ENCODE data around the gene ASPHD2. TPM values are rescaled to one million over a fixed set of nuclear protein-coding genes. Genes with fewer than 3 reads are reported as not detected.

Gene ASPHD2
- total RNA-seq, 1 donor from 2014 or later: 0.13 TPM

DNA sequence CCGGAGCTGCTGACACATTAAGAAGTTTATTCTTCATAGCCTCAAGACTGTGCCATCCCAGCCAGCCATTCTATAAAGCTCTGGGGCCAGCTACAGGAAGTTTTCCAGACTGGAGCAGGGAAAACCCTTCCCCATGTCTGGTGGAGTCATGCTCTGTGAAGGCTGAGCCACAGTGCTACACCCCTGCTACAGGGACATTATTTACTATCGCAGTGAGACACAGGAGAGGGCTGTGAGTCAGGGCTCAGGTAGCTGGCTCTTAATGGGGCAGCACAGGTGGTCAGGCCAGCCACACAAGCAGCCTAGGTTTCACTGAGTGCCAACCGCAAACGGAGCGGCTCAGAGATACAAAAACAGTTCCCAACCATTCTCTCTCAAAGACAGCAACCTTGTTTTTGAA, 42.5 kb downstream of the ASPHD2 start:
- ATAC-seq (no peak), DNase-seq (ENCODE audit: low spot score) (no peak)

DNA sequence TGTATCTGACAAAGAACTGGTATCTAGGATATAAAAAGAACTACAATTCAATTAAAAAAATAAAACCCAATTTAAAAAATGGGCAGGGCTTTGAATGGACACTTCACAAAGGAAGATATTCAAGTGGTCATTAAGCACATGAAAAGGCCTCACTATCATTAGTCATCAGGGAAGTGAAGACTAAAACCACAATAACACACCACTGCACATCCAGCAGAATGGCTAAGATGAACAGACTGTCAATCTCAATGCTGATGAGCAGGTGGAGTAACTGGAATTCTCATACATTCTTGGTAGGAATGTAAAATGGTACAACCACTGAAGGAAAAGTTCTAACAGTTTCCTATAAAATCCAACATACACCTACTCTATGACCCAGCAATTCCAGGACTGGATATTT, 45.6 kb downstream of the ASPHD2 start:
- ATAC-seq (no peak), DNase-seq (ENCODE audit: low spot score) (no peak)

DNA sequence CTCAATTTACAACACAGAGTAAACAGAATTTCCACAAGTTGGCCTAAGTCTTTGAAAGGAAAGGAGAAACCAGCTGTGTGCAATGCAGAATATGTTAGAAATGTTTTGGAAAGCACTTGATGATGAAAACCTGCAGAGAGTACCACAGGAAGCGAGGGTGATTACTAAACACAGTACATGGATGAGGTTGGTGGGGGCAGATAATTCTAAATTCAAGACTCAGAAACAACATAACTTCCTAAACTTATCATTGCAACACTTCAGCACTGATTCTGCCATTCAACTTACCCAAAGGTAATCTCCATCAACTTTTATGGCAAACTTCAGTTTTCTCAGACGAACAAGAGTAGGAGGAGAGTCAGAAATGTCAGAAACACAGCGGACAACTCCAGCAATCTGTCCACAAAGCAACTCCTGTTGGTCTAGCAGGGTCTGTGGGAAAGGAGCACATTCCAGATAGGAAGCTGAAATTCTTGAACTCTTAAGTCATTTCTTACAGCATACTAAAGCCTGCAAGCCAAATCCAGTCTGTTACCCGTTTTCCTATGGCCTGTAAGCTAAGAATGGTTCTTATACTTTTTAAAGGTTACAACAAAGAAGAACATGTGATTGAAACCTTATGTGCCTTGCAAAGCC, 47.8 kb downstream of the ASPHD2 start:
- DNase-seq (ENCODE audit: low spot score): no peak
- no peak for ATAC-seq

DNA sequence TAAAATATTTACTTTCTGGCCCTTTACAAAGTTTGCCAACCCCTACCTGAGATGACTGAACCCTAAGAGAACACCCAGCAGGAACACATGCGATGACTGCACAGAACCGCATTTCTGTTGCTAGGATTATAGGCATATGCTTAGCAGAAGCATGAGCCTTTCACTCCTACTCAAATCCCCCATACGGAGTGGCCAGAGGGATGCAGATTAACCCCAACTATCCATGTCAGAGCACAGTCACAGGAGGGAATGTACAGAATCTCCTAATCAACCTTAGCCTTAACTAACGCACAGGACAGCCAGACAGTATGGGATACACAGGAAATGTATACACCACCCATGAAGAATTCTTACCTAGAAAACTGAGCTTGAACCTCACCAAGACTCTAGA, 48.3 kb downstream of the ASPHD2 start:
- ATAC-seq (no peak), DNase-seq (ENCODE audit: low spot score) (no peak)

DNA sequence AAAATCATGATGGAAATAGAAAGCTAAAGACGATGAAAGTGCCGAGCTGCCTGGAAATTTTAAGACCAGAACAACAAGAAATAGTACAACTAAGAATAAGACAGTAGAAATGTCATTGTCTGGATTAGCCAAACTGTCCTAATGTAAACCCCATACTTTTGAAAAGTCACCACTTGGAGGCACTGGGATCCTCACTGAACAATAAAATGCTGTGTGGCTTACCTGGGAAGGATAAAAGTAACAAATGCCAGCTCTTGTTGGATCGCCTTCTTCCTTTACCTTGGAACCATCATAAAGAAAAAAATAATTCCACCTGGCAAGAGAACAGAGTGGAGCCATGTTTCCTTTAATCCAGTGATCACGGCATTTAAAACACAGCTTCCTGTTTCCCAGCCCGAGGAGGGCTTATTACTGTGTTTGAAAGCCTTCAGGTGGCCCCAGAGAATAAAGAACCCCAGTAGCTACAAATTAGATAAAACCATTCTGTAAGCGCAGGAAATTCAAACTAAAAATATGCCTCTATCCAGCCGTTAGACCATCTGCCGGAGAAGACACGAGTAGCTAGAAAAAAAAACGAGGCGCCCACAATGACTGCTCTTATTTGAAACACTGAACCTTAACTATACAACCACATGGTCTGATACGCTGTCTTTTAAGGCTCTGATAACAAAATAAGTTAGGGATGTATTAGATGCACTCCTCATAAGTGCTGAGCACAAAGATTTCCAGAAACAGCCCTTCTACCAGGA, 50.2 kb downstream of the ASPHD2 start:
- no peak for ATAC-seq
- no peak for DNase-seq (ENCODE audit: low spot score)

DNA sequence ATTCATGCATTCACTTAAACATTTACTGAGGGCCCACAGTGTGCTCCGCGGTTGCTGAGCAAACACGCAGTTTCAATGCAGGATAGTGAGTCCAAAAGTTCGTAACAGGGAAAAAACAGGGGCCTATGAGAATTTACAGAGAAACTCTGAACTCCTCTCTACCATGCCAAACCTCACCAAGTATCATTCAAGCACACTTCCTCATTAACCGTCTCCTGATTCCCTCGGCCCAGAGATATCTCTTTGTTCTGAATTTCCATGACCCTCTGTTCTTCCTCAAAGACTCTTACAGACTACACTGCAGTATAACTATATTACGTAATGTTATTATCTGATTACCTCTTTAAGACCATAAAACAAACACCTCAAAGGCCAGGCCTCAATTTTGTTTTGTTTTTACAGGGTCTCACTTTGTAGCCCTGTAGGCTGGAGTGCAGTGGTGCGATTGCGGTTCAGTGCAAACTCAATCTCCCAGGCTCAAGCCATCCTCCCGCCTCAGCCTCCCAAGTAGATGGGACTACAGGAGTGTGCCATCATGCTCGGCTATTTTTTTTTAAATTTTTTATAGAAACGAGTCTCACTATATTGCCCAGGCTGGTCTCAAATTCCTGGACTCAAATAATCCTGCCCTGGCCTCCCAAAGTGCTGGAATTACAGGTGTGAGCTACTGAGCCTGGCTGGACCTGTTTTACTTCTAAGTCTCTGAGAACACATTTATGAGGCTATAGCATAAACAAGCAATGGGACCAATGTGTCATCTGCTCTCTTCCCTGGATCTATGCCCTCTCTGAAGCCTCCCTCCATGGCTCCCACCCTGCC, 50.9 kb downstream of the ASPHD2 start:
- no peak for DNase-seq (ENCODE audit: low spot score)
- ATAC-seq: peak; percentile 41

DNA sequence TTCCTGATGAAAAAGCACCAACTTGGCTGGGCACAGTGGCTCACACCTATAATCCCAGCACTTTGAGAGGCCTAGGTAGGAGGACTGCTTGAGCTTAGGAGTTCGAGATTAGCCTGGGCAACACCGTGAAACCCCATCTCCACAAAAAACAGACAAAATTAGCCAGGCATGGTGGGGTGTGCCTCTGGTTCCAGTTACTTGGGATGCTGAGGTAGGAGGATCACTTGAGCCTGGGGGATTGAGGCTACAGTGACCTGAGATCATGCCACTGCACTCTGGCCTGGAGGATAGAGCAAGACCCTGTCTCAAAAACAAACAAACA, 51.5 kb downstream of the ASPHD2 start:
- ATAC-seq (no peak), DNase-seq (ENCODE audit: low spot score) (no peak)

DNA sequence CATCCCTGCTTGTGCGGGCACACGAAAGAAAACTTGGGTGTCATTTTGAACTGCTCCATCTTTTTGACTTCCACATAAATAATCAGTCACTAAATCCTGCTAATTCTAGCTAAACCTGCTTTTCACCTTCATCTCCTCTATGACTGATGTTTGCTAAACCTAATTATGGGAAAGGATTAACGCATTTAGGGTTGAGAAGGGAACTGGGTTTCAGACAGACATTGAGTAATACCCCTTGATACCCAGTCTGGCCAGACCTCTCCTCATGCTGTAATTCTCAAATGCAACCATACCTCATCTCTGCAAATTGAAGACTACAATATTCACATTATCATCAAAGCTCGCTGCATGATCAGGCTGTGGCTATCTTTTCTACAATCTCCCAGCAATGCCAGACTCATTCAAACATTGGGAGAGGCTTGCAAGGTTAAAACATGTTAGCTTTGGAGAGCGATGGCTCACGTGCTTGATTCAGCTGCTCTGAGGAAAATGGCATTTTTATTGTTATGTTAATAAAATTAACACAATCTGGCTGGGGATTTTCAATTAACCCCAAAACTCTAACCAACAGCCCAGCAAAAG, 52.1 kb downstream of the ASPHD2 start:
- DNase-seq (ENCODE audit: low spot score) (no peak), ATAC-seq (no peak)

DNA sequence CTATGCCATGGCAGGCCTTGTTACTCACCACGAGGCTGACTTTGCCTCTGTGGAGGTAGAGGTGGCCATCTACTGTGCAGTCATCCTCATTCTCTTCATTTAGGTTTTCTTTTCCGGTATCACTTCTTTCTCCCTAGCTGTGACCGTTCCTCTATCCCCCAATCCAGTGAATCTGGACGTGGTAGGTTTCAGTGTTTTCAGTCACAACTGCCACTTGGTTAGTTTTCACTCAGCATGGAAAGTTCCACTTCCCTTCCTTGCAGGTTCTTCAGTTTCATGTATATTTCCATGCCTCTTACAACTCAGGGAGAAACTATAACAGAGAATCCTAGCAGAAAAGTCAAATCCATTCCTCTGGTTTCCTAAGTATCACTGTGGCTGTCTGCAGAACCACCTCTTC, 52.6 kb downstream of the ASPHD2 start:
- ATAC-seq (no peak), DNase-seq (ENCODE audit: low spot score) (no peak)

DNA sequence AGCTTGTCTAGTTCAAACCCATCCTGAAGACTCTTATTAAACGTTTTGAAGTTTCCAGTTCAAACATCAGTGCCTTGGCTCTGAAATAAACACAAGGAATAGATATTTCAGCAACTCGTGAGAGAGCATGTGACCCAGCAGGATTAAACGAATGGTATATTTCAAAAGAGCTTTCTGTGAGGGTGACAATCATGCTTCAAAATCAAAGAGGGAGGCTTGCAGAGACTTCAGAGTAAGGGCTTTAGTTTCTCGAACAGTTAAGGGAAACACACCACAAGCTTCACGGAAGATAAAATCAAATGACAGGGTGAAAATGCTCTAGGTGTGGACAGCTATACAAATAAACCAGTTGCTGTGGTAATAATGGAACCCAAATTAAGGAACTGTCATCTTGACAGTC, 53.1 kb downstream of the ASPHD2 start:
- ATAC-seq (no peak), DNase-seq (ENCODE audit: low spot score) (no peak)

DNA sequence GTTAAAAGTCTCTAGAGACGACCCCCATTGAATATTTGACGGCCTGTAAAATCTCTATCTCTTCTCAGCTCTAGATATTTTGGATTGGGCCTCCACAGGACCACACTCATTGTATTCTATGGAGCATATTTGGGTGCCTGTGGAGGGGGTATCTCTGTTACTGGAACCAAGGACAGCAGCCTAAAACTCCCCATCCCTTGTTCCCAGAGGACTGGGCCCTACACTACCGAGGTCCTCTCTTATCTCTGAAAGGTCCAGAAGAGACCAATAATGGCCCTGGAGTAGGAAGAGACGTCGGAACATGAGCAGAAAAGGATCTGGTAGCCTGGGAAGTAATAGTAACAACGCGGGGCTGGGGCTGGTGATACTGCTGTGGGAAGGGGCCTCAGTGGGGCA, 54.0 kb downstream of the ASPHD2 start:
- DNase-seq (ENCODE audit: low spot score) (no peak), ATAC-seq (no peak)

DNA sequence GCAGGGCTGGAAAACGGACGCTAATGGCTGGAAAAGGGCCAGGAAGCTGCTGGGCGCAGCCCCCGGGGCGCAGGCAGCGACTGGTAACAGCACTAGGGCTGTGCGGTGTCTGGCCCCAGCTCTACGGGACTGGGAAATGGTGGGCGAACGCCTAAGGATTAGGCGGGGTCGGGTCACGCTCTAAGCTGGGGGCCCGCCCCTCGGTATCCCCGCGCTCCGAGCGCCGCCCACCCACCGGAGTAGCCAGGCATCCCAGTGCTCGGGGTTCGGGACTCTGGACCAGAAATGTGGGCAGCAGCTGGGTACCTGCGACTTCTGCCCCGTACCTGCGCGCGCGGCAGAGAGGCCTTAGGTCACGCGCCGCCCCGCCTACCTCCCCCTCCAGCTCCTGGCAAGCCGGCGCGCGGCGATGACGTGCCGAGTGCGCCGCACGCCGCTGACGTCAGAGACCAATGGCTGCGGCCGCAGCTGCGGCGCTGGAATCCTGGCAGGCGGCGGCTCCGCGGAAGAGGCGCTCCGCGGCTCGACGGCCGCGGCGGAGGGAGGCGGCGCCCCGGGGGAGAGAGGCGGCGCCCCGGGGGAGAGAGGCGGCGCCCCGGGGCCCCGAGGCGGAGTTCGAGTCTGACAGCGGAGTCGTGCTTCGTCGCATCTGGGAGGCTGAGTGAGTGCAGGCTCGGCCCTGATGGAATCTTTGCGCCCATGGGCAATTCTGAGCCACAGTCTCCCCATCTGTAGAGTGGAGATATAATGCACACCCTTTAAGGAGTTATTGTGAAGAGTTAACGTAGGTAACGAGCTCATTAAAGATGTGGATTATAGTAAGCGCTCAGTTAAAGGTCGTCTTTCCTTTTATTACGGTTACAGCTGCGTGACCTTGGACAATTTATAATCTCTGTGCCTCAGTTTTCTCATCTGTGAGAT, 54.6 kb downstream of the ASPHD2 start, which contains the start of the genes HPS4 and SRRD:
Gene HPS4 (minus strand): TSS at position 345 of the 921 bp plus-strand sequence. CDS start 2,021 bp downstream, outside the sequence.
Gene SRRD (plus strand): TSS at position 439 of the 921 bp plus-strand sequence. CDS start 14 bp downstream, at position 453.
- peak; percentile 92 for ATAC-seq
- DNase-seq (ENCODE audit: low spot score): peak; percentile 93

DNA sequence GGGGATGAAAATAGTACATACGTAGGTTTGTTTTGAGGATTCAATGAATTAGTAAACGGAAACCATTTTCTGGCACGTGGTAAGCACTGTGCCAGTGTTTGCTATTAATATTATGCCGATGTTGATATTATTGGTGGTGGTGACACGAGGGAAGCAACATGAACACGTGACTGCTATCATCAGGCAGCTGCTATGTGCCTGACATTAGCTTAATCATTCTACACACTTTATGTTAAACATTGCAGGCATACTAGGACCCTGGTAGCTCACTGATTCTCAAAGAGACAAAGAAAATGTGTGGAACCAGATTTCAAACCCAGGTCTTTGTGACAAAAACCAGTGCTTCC, 55.3 kb downstream of the ASPHD2 start:
- no peak for ATAC-seq
- no peak for DNase-seq (ENCODE audit: low spot score)

DNA sequence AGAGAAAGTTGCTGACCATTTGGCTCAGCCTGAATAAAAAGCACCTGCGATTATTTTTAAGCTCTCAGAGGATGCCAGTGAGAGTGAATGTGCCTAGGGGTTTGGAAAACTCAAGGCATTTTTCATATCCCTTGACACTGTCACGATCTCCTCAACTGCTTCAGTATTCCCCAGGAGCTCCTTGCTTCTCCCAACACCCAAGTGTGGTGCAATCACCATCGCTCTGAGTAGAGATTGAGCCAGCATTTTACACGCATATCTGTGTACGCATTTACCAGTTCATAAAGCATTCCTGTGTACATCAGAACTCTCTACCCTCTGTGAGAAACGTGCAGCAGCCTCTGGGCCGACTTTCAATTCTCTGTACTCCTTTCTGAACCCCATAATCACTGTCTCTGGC, 56.0 kb downstream of the ASPHD2 start:
- ATAC-seq (no peak), DNase-seq (ENCODE audit: low spot score) (no peak)

DNA sequence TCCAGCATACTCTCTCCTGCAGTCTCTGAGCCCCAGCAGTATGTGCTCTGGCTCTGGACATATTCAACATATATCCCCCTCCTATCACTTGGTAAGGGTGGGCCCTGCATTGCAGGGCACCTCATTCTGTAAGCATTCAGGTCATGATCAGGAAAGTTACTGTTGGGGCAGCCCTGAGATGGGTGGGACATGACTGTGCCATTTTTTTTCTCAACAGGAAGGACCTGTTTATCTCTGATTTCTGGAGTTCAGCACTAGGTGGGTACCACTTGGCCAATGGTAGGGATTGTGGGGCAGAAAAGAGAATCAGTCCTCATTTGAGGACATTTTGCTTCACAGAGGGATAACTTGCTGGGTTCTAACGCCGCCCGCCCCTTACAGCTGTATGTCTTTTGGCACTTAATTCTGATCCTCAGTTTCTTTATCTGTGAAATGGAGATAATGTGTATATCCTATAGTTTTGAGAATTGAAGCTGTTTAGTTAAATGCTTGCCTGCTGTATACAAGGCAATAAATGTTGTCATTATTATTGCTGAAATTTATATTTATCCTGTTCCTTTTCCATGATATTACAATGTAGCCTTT, 56.8 kb downstream of the ASPHD2 start:
- no peak for DNase-seq (ENCODE audit: low spot score)
- no peak for ATAC-seq

DNA sequence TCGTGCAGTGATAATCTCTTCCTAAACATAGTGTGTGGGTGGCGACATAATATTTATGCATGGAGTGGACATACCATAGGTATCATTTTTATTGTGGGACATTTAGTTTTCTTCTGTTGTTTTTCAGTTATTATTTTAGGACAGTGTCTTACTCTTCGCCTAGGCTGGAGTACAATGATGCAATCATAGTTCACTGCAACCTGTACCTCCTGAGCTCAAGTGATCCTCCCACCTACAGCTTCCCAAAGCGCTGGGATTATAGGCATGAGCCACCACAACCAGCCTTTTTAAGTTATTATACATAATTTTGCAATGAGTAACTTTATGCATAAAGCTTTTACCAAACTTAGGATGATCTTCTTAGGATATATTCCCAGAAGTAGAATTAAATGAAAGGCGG, 57.3 kb downstream of the ASPHD2 start:
- no peak for DNase-seq (ENCODE audit: low spot score)
- no peak for ATAC-seq

DNA sequence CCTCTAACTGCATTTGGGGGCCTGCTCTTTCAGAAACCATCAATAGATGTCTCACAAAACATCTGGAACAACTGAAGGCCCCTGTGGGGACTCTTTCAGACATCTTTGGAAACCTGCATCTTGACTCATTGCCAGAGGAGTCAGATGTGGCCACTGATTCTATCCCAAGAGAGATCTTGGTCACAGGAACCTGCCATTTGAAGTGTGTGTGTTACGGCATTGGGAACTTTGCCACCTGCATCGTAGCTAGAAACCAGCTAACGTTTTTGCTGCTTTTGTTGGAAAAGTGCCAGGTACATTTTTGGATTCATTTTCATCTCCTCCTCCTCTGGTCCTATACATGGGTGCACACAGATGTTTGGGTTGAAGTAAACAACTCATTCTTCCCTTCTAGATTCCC, 58.9 kb downstream of the ASPHD2 start:
- ATAC-seq: no peak
- no peak for DNase-seq (ENCODE audit: low spot score)

DNA sequence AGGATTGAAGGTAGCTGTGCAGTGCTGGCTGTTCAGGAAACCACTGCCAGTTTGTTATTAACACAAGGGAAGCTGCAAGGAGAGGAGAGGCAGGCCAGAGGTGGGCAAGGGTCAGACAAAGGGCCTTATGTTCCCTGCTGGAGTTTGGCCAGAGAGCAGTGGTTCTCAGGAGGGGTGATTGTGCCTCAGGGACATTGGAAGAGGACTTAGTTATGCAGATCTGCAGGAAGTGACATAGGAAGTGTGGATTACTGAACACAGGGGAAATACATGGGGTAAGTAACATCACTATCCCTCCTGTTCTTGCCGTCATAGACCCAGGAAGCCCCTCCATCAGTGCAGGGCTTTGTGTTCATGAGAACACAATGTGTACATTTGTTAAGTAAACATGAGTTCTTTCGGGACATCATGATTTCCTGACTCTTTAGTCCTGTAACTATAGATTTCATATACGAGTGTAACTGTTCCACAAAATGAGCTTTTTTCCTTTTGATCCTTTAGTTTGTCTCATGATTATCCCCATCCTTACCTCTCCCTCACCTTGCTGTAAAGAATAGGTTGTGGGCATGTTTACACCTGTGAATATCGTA, 60.5 kb downstream of the ASPHD2 start:
- no peak for ATAC-seq
- no peak for DNase-seq (ENCODE audit: low spot score)

DNA sequence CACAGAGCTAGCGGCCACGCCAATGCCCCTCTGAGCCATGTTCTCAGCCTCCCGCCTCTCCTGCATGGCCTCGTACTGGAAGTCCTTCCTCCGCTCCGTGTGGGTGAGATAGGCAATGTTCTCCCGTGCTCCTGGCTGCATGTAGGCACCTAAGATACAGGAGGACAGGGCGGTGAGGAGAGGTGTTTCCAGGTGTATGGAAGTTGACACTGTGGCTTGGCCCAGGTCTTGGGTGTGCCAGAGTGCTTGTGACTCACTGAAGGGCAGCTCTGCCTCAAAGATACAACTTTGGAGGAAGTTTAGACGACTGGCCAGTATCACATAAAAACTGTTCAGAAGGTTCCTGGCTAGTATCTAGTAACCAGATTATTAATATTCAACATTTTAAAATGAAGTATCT, 63.2 kb downstream of the ASPHD2 start:
- ATAC-seq (no peak), DNase-seq (ENCODE audit: low spot score) (no peak)

DNA sequence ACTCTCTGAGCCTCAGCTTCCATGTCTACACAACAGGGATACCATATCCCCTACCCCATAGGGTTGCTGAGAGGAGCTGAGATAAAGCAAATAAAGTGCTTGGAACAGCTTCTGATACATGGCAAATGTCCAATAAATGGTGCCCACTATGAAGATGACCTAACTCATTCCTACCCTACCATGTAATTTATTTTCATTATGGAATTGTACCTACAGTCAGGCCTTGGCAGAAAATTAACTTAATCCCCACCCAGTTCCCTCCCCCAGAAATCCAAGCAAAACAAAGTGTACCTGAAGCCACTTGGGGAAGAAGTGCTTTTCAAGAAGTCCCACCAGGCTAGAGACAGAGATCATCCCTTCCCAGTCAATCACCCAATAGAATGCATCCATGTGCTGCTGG, 65.4 kb downstream of the ASPHD2 start:
- ATAC-seq (no peak), DNase-seq (ENCODE audit: low spot score) (no peak)

Data from left lobe of liver (tissue), 2 donors.